Activated CD4-positive, alpha-beta T cell treated with anti-CD3 and anti-CD28 coated beads, Interleukin-2, Interleukin-4, amounts not matched to agents 100 ng/mL and 50 ng/mL, durations not matched to agents 16 hours and 8 hours (primary cell): Measurements from ENCODE around the gene C1orf141.
"Not testable (repeated sequence)": the region's sequence is repeated elsewhere in the genome, so short reads cannot be mapped to it uniquely, and the experiment has no call there.

Source experiments
- DNase-seq: peaks from one replicate; pipeline ENCODE4 v3.0.0-alpha.2; 2020; ENCODE audit warnings: low spot score

Gene C1orf141

DNA sequence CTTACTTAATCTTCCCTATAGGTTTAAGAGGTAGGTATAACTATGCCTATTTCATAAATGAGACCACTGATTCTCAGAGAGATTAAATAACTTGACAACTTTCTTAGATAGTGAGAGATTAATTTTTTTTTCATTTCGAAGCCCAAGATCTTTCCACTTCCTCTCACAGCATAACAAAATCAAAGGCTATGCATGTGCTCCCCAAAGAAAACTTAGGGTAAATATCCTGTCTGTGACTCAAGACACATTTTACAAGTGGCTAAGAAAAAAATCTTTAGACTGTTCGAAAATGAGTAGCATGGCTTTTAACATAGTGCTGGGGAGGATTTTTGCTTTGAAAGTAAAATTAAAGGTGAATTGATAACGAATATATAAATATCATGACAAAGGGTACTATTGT, 8.2 kb upstream of the C1orf141 start:
- peak; percentile 63 for DNase-seq

DNA sequence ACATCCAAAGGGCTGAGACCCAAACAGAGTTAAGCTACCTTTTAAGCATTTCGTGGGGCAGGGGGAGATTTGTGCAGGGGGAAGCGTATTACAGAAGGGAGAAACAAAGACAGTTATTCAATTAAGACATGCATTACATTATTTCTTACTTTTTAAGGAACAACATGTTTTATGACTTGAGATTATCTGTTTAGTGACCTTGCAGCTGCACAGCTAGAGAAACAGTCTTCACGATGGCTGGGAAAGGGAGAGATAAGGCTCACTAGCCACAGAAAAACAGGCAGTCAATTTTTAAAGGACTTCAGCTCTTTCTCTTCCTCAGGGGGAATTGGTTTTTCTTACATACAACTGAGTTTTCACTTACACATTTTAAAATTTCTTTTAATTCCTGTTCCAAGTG, 7.1 kb upstream of the C1orf141 start:
- not testable (repeated sequence) for DNase-seq

DNA sequence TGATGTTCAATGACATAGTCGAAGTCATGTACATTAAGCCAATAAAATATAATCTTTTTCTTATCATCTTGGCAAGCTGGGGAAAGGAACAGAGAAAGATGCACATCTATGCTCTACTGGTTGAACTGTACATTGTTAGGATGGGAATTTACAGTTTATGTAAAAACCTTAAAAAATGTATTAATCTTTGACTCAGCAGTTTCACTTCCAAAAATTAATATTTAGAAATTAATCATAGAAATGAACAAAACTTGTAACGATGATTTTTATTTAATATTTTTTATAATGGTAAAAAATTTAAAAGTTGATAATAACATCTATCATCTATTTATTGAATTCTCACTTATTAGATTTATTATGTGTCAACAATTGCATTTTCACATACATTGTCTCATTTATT, 5.7 kb upstream of the C1orf141 start:
- no peak for DNase-seq

DNA sequence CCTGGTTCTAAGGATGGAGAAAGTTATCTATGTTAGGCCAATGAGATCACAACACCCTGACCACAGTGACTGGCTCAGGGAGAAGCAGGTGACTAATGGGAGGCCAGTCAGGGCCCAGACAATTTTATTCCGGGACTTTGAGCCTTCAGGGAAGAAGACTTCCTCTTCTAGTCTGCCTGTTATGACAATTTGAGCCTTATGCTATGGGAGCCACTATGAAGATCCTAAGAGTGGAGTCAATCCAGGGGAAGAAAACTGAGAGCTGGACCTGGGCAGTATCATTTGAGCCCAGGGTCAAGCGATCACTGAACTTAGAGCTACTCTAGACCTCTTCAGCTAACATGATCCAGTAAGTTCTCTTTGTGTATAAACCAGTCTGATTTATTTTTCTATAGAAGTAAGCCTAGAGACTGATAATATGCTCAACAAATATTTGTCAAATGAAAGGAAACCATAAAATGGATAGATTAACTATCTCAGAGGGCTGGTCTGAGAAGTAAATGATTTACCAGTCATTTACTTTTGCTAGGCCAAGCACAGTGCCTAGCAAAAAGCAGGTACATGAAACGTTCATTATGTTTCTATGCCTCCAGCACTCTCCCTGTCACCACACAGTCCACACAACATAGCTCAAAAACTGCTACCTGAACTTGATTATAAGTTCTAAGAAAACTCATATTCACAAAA, 4.2 kb upstream of the C1orf141 start:
- no peak for DNase-seq

DNA sequence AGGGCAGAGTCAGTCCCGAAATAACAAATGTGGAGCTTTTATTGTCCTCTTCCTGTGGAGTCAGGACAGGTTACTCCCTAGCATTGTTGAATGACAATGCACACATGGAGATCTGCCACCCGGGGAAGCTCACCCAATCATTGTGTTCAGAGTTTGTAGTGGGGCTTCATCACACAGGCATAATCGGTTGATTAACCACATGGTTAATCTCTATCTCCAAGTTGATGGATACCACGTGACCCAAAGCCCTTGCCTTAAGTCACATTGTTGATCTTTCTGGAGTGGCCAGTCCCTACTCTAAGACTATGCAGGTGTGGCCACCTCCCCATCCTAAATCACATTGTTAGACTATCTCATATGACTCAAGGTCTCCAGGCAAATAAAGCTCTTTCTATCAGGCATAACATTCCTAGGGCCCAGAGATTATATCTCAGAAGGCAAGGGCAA, 2.6 kb upstream of the C1orf141 start:
- DNase-seq = no peak

DNA sequence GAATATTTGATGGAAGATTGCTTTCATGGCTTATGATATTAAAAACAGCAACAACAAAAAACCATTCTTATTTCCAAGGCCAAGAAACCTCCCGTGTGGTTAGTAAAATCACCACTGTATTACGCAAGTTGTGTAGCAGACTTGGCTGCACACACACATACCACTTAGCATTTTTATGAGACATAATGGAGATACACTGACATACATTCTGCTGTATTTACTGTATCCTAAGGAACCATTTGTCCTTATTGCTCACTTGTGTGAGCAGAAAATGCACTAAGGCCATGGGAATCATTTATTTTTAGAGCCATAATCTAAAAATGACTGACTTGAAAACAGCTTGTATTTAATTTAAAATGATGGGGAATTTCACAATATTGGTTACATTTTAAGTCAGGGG, 584 bp upstream of the C1orf141 start:
- peak; percentile 39 for DNase-seq

DNA sequence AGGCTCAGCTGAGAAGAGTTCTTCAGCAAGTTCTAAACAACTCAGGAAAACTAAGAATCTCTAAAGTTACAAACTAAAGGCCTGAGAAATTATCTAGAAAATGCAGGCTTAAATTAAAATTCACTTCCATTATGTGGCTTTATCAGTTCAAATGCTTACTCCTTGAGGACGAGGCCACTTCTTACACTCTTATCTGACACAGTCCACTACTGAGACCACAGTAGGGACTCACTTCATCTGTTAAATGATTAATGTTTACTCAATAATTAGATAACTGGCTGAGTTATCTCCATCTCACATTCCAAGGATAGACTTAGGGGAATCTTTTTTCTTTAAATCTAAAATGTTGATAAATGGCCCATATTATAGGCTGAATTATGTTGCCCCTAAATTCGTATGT, 1.6 kb downstream of the C1orf141 start:
- DNase-seq = no peak

DNA sequence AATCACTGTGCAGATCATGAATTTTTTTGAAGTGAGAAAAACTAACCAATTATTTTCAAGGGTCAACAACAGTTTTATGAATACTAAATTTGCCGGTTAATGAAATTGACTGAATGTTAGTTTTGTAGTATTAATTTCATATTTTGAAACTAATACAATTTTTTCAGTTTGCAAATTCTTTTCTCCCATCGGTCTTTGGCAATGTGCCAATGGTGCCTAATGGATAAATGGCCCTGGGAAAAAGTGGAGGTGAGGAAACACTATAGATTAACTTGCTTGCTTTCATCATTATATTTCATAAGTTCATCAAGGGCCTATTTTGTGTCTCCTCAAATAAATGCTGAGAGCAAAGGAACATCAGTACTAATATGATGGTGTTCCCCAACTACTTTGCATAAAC, 4.1 kb downstream of the C1orf141 start:
- no peak for DNase-seq

DNA sequence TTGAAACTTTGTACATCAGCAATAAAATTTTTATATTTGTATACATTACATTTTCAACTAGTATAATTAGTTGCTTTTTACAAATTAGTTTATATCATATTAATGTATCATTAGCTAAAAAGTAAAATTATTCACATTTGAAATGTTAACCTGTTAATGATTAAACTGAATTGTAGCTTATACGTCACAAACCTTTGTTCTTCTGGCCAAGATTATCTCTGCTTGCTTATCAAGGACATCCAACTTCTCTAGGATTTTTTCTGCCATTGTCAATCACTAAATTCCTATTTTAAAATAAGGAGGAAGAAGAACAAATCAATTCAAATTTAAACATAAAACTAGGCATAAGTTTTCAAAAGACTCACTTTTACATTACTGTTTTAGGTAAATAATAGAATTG, 7.8 kb downstream of the C1orf141 start:
- DNase-seq = no peak

DNA sequence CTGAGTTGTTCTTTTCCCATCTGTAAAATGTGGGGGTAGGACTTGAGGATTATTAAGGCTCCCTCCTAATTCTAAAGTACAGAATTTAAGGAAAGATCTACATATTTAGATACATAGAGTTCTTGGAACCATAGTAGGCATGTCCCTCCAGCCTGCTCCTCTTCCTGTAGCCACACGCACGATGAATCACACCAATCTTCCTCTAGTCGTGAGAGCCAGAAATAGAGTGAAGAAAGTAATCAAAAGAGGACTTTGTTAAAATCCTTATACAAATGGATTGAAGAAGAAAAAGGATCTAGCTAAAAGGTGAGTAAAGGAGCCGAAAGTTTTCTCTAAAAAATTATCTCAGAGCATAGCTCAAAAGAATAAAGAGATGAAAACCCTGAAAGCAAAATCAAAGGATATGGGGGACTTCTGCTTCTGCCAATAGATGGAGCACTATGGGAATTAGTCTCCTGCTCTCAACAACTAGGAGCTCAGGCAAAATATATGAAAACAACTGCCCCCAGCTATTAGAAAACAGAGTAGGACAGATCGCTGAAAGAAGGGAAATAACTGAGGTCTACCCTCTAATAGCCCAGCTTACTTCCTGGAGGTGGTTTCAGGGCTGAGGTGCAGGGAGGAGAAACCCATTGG, 8.5 kb downstream of the C1orf141 start:
- no peak for DNase-seq

DNA sequence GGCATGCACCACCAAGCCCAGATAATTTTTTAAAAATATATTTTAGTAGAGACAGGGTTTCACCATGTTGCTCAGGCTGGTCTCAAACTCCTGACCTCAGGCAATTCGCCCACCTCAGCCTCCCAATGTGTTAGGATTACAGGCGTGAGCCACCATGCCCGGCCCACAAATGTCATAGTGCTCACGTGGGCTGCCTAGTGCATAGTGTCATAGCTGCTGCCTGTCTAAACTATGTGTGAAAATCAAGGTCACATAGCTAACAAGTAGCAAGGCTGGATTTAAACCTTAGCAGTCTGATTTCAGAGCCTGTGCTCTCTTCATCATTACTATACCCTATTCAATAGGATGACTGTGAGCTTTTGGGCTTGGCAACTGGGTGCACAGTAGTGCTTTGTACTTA, 10.3 kb downstream of the C1orf141 start:
- DNase-seq = no peak

DNA sequence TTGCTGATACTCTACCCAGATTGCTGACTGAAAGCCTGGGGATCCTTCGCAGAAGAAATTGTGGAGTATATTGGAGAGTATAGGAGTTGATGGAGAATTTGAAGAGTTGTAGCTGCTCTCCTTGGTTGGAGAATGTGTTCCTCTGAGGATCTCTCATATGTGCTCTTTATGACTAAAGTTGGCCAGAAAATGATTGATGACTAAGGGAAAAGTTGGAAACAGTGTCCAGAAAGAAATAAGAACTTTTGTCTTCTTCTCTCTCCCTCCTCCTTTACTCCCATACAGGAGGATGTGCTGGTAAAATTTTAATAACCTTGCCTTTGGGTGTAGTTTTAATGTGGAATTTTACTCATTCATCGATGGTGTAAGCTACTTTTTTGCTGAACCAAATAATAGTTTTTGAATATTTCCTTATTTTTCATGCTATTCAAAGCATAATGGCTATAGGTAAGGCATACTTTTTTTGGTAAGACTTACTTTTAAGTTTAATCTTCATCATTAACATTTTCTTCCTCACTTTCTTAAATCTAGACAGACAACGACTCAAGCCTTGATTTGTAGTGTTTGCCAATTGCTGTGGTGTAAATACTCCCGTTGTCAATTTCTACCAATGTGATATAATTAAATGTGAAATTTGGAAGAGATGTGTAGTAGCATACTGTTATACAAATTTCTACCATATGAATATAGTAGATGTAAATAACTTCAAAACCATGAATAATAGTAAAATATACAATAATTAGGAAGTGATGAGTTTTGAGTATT, 13.7 kb downstream of the C1orf141 start:
- DNase-seq = no peak

DNA sequence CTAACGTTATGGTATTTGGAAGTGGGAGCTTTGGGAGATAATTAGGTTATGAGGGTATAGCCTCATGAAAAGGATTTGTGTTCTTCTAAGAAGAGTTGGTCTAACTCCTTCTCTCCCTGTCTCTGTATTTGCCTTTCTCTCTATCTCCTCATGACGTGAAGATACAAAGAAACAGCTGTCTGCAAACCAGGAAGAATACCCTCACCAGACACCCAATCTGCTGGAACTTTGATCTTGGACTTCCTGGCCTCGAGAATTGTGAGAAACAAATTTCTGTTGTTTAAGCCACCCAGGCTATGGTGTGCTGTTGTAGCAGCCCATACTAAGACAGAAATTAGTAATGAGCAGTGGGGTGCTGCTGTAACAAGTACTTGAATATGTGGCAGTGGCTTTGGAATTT, 16.1 kb downstream of the C1orf141 start:
- DNase-seq = no peak

DNA sequence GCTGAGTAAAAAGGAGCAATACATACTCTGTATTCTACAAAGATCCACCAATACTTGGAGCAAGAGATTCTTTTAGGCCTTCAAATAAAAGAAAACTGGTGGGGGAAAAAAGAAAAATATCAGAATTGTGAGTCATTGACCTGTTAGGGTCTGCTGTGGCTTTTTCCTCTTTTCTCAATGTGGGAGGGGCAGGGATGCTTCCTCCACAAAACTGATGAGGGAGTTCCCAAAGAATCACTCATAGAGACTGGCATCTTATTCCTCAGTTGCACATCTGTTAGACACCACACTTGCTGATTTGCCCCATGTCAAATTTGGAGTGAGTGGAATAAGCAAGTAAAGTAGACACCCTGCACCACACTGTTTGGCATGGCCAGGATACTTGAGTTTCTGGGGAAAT, 16.6 kb downstream of the C1orf141 start:
- DNase-seq = no peak

DNA sequence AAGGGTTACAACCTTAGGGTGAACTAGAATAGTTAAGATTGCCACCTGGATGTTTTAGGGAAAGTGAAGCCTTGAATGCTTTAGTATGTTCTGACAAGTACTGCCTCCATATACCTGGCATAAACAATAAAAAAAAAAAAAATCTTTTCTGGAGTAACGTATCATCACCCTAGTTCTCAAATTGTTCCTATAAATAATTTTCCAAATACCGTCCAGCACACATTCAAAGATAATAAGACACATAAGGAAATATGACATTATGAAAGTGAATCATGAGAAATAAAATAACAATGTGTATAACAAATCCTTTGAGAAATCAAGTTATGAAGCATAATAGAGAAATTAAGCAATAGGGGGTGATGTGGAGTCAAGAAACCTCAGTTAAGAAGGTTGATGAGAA, 20.6 kb downstream of the C1orf141 start:
- DNase-seq = no peak

DNA sequence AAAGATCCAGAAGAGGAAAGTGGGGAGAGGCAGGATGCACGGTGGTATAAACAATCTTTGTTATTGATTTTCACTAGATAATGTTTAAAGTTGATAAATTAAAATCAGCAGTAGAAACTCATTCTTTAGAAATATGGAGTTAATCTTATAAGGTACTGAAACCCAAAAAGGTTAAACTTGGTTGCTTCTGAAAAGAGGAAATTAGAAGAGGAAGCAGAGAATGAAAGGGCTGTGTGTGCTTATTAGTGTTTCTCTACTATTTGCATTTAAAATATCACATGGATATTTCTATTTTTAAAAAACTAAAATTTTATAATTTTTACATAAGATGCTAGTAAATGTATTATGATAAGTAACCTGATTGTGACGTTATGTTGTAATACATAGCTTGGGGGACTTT, 24.4 kb downstream of the C1orf141 start:
- DNase-seq = no peak

DNA sequence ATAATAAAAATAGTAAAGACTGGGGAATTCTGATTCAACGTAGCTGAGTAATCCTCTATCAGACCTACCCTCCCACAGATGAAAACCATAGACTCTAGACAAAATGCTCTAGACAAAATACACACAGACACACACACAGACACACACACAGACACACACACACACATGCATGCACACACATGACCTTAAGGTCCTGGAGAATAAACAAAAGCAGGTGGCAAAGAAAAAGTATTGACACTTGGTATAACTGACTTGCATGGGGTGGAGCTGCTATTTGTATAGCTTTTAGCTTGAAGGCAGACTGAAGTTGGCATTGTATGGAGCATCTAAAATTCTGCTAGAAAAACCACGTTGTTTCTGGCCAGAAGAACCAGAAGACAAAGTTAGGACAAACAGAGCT, 29.3 kb downstream of the C1orf141 start:
- DNase-seq = no peak

DNA sequence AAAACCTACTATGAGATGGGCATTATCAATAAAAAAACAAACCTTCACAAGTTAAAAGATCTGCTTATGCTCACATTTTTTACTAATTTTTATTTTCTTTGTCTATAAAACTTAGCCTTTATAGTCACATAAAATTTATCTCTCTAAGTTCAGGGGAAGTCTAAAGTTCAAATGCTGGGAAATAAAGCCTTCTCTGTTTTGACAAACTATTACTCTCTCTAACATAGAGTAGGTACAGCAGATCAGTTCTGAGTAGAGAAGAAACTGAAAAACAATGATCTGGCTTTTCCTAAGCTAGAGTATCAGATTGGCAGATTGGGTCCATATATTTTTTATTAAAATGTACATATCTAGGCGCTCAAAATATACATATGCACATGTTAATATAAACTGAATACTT, 31.2 kb downstream of the C1orf141 start:
- DNase-seq = no peak

DNA sequence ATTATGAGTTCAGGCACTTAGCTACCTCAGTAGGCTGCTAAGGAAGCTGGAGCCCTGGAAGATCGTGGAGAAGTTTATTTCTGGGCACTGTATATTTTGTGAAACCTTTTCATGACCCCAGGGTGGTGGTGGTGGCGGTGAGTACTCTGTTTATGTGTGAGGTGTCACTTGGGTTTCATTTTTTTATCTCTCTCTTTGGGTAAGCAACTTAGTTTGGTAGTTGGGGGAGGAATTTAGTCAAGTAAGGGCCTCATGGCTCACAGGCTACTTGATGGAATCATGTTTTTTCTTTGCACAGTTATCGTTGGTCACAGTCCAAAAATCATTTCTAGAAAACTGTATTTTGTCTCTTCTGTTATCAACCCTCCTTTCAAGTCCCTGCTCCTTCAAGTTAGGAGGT, 33.9 kb downstream of the C1orf141 start:
- no peak for DNase-seq

DNA sequence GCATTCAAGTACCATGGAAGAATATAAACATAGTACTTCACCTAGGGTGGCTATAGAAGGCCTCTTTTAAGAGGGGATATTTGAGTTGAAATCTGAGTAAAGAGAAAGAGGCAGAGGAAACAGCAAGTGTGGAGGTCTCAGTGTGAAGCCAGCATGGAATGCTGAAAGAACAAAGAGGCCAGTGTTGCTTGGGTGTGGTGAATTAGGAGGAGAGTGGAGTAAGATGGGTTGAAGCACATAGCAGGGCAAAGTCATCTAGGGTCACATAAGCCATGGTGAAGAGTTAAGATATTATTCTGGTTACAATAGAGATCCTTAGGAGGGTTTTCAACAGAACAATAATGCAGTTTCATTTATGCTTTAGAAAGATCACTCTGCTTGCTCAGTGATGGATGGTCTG, 37.5 kb downstream of the C1orf141 start:
- DNase-seq = no peak

DNA sequence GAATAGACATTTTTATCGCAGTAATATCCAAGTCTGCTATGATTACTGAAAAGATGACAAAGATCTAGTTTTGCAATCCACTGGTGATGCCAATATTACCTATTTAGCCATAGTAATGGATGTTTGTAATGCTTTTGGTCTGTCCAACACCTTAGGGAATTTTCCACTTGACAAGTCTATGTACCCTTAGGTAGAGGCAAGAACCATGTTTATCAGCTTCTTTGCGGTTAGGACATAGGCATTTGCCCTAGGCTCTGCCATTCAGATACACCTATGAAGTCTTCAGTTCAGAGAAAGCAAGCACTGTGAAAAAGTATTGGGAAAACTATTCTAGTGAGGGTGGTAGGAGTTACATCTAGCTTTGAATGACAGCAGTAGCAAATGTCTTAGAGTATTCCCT, 40.6 kb downstream of the C1orf141 start:
- DNase-seq = no peak

DNA sequence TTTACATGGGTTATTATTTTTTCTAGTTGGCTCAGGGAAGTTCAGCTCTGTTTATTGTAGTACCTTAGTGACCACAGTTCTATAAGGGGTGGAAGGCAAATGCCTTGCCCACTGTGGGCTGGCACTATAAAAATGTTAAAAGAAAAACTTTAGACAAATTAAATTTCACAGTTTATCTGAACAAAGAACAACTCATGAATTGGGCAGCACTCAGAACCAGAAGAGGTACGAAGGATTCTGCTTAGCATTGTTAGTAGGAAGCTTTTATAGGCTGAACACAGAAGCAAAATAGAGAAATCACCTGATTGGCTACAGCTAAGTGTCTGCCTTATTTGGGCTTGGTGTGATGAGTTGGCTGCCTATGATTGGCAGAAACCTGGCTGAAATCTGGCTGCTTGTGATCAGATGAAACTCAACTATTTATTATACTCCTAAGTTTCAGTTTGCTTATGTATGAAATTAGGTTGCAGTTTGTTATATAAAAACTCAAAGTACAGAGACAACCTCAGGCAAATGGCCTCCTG, 45.0 kb downstream of the C1orf141 start:
- DNase-seq = no peak

DNA sequence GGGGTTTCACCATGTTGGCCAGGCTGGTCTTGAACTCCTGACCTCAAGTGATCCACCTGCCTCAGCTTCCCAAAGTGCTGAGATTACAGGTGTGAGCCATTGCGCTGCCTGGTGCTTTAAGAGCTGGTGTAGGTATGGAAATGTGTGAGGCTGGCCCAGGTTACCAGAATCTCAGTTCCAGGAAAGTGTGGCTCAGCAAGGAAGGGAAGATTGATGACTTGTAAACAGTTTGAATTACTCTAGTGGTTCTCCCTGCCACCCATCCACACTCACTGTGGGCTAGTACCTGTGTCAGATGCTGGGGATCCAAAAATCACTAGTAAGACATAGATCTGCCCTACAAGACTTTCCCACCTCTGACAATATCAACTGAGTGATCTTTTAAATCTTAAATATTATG, 46.3 kb downstream of the C1orf141 start:
- DNase-seq = no peak
